Loucy (cell line): ENCODE data around the gene TBC1D2.
"Not testable (repeated sequence)": the region's sequence is repeated elsewhere in the genome, so short reads cannot be mapped to it uniquely, and the experiment has no call there.

ENCODE experiments used
- EZH2phosphoT487 ChIP-seq: fragments of 200-600 bp; IDR thresholded peaks from 2 replicates; pipeline ENCODE4 v1.6.1; 2018; ENCODE audit warnings: antibody characterized with exemption, mild to moderate bottlenecking, moderate library complexity, borderline replicate concordance
- TF ChIP-seq, protein P1 (sequence below): fragments of 200-600 bp; sonication (generic); conservative IDR thresholded peaks from 2 replicates; pipeline ENCODE4 v1.5.1; 2014; ENCODE audit warnings: mild to moderate bottlenecking, antibody characterized with exemption, low read length

DNA sequence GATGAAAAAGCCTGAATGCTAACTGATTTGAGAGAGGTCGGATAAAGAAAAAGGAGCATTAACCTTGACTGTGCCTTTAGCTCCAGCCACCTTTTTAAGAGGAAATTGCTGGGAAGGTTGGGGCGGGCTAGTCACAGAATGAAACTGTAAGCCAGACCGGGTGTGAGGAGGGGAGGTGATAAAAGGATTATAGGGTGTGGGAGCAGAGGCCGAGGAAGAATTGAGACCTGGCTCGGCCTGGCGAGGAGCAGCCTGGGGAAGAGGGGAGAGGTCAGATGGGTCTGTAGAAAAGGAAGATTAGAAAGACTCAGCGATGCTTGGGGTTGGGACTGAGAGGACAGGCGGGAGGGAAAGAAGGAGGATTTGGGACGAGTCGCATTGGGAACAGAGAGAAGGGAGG lies 14.2 kb upstream of the TBC1D2 start:
- TF ChIP-seq, protein P1, sequence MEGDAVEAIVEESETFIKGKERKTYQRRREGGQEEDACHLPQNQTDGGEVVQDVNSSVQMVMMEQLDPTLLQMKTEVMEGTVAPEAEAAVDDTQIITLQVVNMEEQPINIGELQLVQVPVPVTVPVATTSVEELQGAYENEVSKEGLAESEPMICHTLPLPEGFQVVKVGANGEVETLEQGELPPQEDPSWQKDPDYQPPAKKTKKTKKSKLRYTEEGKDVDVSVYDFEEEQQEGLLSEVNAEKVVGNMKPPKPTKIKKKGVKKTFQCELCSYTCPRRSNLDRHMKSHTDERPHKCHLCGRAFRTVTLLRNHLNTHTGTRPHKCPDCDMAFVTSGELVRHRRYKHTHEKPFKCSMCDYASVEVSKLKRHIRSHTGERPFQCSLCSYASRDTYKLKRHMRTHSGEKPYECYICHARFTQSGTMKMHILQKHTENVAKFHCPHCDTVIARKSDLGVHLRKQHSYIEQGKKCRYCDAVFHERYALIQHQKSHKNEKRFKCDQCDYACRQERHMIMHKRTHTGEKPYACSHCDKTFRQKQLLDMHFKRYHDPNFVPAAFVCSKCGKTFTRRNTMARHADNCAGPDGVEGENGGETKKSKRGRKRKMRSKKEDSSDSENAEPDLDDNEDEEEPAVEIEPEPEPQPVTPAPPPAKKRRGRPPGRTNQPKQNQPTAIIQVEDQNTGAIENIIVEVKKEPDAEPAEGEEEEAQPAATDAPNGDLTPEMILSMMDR, result not testable (repeated sequence)
- TF ChIP-seq EZH2phosphoT487, result not testable (repeated sequence)
